Ovary (tissue), 9 donors: Measurements from ENCODE around the gene ME3. TPM values are rescaled to one million over a fixed set of nuclear protein-coding genes. Genes with fewer than 3 reads are reported as not detected.

Experiments
- DNase-seq, 5 donors: peaks; one replicate each; pipeline ENCODE4 v3.0.0-alpha.2; 2019 to 2020
- H3K27ac ChIP-seq, 2 donors: fragments of 200-600 bp; one replicate each; pipeline versions ENCODE4 v1.5.1 to v1.8.0; 2019 to 2022
- H3K27me3 ChIP-seq: fragments of 200-600 bp; one replicate; pipeline ENCODE4 v1.8.0; 2022
- H3K36me3 ChIP-seq: fragments of 200-600 bp; sonication (generic); one replicate; pipeline ENCODE4 v1.5.1; 2019
- H3K4me1 ChIP-seq: one replicate; pipeline ENCODE4 v1.8.1; 2013; ENCODE audit warnings: mild to moderate bottlenecking, moderate library complexity; ENCODE audit not compliant: insufficient read depth
- H3K4me3 ChIP-seq: fragments of 200-600 bp; sonication (generic); one replicate; pipeline ENCODE4 v1.5.1; 2017
- H3K9me3 ChIP-seq, 2 donors: fragments of 200-600 bp in 1 of 2; sonication (generic) in 1 of 2; one replicate each; pipeline versions ENCODE4 v1.5.1 to v1.8.1; 2013 to 2019; ENCODE audit warnings: mild to moderate bottlenecking in 1 of 2, moderate library complexity in 1 of 2
- CTCF ChIP-seq, 3 donors: fragments of 450-650 bp in 2 of 3; fragments of 200-600 bp in 1 of 3; IDR thresholded peaks; one replicate each; pipeline versions ENCODE4 v1.5.1 to v1.8.0; 2016 to 2022; ENCODE audit warnings: antibody characterized with exemption in 3 of 3, mild to moderate bottlenecking in 1 of 3
- EP300 ChIP-seq: sonication (generic); formaldehyde crosslinking; IDR thresholded peaks from one replicate; pipeline ENCODE4 v1.6.1; 2017; ENCODE audit warnings: antibody characterized with exemption
- POLR2A ChIP-seq: fragments of 450-650 bp; IDR thresholded peaks from one replicate; pipeline ENCODE4 v1.6.1; 2017; ENCODE audit warnings: antibody characterized with exemption, mild to moderate bottlenecking, moderate library complexity
- WGBS, 3 donors: extraction: QIAGEN DNeasy Blood & Tissue Kit in 1 of 3; methylation state at CpG; one replicate each; pipeline versions ENCODE4 v1.1.5 to v1.1.7; 2013 to 2017; 5-methylcytosine and 5-hydroxymethylcytosine counted together
- intact Hi-C, 4 donors: fragments of 100-400 bp; cut with DNase I; formaldehyde crosslinking; loops; one replicate each; pipeline versions ENCODE4 v1.11.0 to v1.15.1; 2022 to 2023
- polyA plus RNA-seq, 2 donors: library from polyadenylated mRNA; stranded (reverse); fragments of 200-250 nt in 1 of 2; fragments of 350-450 nt in 1 of 2; fragmentation: Illumina TruSeq in 1 of 2; extraction: RNeasy Lipid Tissue Mini Kit (QIAGEN cat#74804) in 1 of 2; gene quantifications; one replicate each; pipeline ENCODE4 v1.2.3, GENCODE V29; 2013 to 2014
- total RNA-seq, 7 donors: library from RNA; depleted of rRNA in 2 of 7; stranded (reverse); fragments of >200 nt in 2 of 7; fragmentation: NEBNext Ultra II Directional in 3 of 7; extraction: Animal tissue kit (Norgen Biotek cat#: 25700) in 3 of 7; gene quantifications; one replicate each; pipeline versions ENCODE4 v1.1.0 to v1.2.4, GENCODE V29; 2016 to 2023
- donor health status: DM: no; HTN: no; CAD: no; lungs with moderate emphysema.
- donor health status: DM: no; HTN: no; CAD: no.
- donor health status: Bipolar disorder and iron deficiency.
- donor health status: DM: yes; HTN: yes; CAD: no.
- donor health status: DM: no; HTN: no; CAD: no.
- donor health status: DM: yes; HTN: yes; CAD: no.

The ME3 gene
- total and polyA plus RNA-seq, 9 donors, result 25.2 to 48.6 (median 43.1) TPM

- H3K4me3 ChIP-seq, result no peak overlapping the region
- H3K27ac ChIP-seq, result no peak overlapping the region
- H3K36me3 ChIP-seq, result no peaks in the 10 kb centered on the region
- intact Hi-C loops, result no loop called here
- no peaks in the 10 kb centered on the region for H3K27me3 ChIP-seq
- no peaks in the 10 kb centered on the region for H3K9me3 ChIP-seq
- TF ChIP-seq POLR2A, result no peak
- TF ChIP-seq CTCF (IDR thresholded peaks at IDR 0.05), result no peak
- no peak for TF ChIP-seq EP300
- DNase-seq, result no peak
- 88 to 96% (median 95%) methylated on average over 1 of the region's 1 CpG for WGBS, 3 donors
- no peaks in the 10 kb centered on the region for H3K4me1 ChIP-seq
Measured at GRCh38 chr11:86718999-86719398, 46.6 kb upstream of the ME3 start.

- H3K27me3 ChIP-seq, result no peaks in the 10 kb centered on the region
- intact Hi-C loops, result no loop called here
- no peaks in the 10 kb centered on the region for H3K4me1 ChIP-seq
- WGBS, 3 donors, result 82 to 90% (median 86%) methylated on average over 1 of the region's 1 CpG
- DNase-seq, result no peak
- no peak overlapping the region for H3K27ac ChIP-seq
- no peaks in the 10 kb centered on the region for H3K9me3 ChIP-seq
- no peak overlapping the region for H3K4me3 ChIP-seq
- H3K36me3 ChIP-seq, result no peaks in the 10 kb centered on the region
- no peak for TF ChIP-seq CTCF (IDR thresholded peaks at IDR 0.05)
- no peak for TF ChIP-seq EP300
- TF ChIP-seq POLR2A, result no peak
Measured at GRCh38 chr11:86718521-86718920, 46.1 kb upstream of the ME3 start.

- H3K27ac ChIP-seq, result no peak overlapping the region
- H3K4me1 ChIP-seq, result no peaks in the 10 kb centered on the region
- H3K27me3 ChIP-seq, result no peaks in the 10 kb centered on the region
- no peaks in the 10 kb centered on the region for H3K36me3 ChIP-seq
- TF ChIP-seq EP300 (no peak), POLR2A (no peak), CTCF (IDR thresholded peaks at IDR 0.05) (no peak)
- H3K9me3 ChIP-seq, result no peaks in the 10 kb centered on the region
- H3K4me3 ChIP-seq, result no peak overlapping the region
- WGBS, 3 donors, result 60 to 81% (median 63%) methylated on average over 3 of the region's 3 CpGs
- no peak for DNase-seq
- intact Hi-C loops, result no loop called here
Measured at GRCh38 chr11:86717817-86718501, 45.5 kb upstream of the ME3 start.

GRCh38 chr11:86715611-86716010 is 43.2 kb upstream of the ME3 start:
- WGBS, 3 donors, result 84 to 90% (median 88%) methylated on average over 3 of the region's 3 CpGs
- no peaks in the 10 kb centered on the region for H3K36me3 ChIP-seq
- no peak overlapping the region for H3K27ac ChIP-seq
- intact Hi-C loops, result no loop called here
- no peaks in the 10 kb centered on the region for H3K9me3 ChIP-seq
- no peak for TF ChIP-seq CTCF (IDR thresholded peaks at IDR 0.05)
- no peak for DNase-seq
- no peaks in the 10 kb centered on the region for H3K4me1 ChIP-seq
- no peaks in the 10 kb centered on the region for H3K27me3 ChIP-seq
- H3K4me3 ChIP-seq, result no peak overlapping the region
